Mucosa of descending colon (tissue), 3 donors: ENCODE data around the gene GYS2. TPM values are rescaled to one million over a fixed set of nuclear protein-coding genes. Genes with fewer than 3 reads are reported as not detected.

Experiments
- ATAC-seq: fragments of 200-7000 bp; cut with Tn5 transposase; one replicate; pipeline ENCODE4 v1.9.1; 2020; ENCODE audit warnings: mild to moderate bottlenecking, moderate library complexity
- DNase-seq, 3 donors: peaks; one replicate each; pipeline ENCODE4 v3.0.0-alpha.2; 2020
- H3K36me3 ChIP-seq: fragments of 200-600 bp; one replicate; pipeline ENCODE4 v1.8.0; 2021; ENCODE audit warnings: low read depth, mild to moderate bottlenecking
- H3K4me1 ChIP-seq: fragments of 200-600 bp; one replicate; pipeline ENCODE4 v1.8.0; 2021; ENCODE audit warnings: low read depth, mild to moderate bottlenecking
- H3K4me3 ChIP-seq: fragments of 200-600 bp; one replicate; pipeline ENCODE4 v1.8.0; 2021; ENCODE audit warnings: mild to moderate bottlenecking
- H3K9me3 ChIP-seq: fragments of 200-600 bp; one replicate; pipeline ENCODE4 v1.8.0; 2021; ENCODE audit warnings: mild to moderate bottlenecking
- intact Hi-C, 2 donors: fragments of 100-400 bp; cut with DNase I in 1 of 2; cut with micrococcal nuclease in 1 of 2; formaldehyde crosslinking; loops; one replicate each; pipeline versions ENCODE4 v1.11.0 to v1.11.1; 2022; cut with DNase I, micrococcal nuclease
- total RNA-seq, 3 donors: library from RNA; stranded (reverse); fragmentation: NEBNext Ultra II Directional in 2 of 3; extraction: Animal tissue kit (Norgen Biotek cat#: 25700) in 2 of 3; gene quantifications; one replicate each; pipeline versions ENCODE4 v1.2.1 to v1.2.4, GENCODE V29; 2021 to 2023
- TF ChIP-seq, protein P1 (sequence below): fragments of 200-600 bp; IDR thresholded peaks from one replicate; pipeline ENCODE4 v1.8.0; 2022; ENCODE audit warnings: antibody characterized with exemption, mild to moderate bottlenecking
- donor health status: DM: no; HTN: no; CAD: no; lungs with moderate emphysema.
- donor health status: DM: no; HTN: no; CAD: no.
- donor health status: DM: no; HTN: yes; CAD: no.

GYS2 gene
- total RNA-seq, 3 donors from 2014 or later, result not detected

DNA sequence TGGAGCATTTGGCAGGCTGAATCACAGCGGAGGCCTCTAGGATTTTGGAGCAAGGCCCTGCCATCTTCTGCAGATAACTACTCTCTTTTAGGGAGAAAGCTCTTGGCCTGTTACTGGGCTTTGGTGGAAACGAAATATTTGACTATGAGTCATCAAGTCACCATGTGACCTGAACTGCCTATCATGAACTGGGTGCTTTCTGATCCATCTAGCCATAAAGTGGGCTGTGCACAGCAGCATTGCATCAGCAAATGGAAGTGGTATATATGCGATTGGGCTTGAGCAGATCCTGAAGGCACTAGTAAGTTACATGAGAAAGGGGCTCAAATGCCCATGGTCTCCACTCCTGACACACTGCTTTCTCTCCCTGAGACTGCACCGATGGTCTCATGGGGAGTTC is 21.1 kb downstream of the GYS2 start:
- TF ChIP-seq, protein P1, sequence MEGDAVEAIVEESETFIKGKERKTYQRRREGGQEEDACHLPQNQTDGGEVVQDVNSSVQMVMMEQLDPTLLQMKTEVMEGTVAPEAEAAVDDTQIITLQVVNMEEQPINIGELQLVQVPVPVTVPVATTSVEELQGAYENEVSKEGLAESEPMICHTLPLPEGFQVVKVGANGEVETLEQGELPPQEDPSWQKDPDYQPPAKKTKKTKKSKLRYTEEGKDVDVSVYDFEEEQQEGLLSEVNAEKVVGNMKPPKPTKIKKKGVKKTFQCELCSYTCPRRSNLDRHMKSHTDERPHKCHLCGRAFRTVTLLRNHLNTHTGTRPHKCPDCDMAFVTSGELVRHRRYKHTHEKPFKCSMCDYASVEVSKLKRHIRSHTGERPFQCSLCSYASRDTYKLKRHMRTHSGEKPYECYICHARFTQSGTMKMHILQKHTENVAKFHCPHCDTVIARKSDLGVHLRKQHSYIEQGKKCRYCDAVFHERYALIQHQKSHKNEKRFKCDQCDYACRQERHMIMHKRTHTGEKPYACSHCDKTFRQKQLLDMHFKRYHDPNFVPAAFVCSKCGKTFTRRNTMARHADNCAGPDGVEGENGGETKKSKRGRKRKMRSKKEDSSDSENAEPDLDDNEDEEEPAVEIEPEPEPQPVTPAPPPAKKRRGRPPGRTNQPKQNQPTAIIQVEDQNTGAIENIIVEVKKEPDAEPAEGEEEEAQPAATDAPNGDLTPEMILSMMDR, result no peak
- Histone ChIP-seq H3K9me3 (no peaks in the 10 kb centered on the region), H3K36me3 (no peaks in the 10 kb centered on the region), H3K4me3 (no peak overlapping the region), H3K4me1 (no peaks in the 10 kb centered on the region)
- DNase-seq, result no peak
- intact Hi-C loops, result no loop called here
- ATAC-seq, result no peak

DNA sequence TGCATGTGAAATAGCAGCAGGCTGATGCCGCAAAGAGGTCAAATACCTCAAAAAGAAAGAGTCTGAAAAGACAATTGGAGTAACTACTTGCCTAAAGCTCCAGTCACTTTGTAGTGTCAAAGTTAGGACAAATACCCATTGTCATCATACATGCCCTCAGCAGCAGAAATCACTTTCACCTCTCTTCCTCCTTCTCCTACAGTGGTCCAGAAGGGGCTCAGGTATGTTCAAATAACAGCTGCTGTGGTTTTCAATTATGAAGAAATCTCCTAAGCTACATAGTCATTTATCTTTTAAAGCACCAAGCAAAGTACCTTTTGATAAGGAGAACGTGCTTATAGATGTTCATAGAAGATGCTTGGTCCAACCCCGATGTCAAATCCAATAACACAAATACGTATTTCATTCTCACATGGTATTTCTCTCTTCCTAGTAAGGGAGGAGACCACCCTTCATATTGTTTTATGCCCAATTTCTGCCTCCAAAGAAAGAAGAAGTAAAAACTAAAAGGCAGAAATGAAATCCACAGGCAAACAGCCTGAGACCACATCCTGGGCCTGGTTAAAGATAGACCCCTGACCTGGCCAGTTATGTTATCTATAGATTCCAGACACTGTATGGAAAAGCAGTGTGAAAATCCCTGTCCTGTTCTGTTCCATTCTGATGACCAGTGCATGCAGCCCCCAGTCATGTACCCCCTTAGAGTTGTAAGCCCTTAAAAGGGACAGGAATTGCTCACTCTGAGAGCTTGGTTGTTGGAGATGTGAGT is 23.7 kb downstream of the GYS2 start:
- no peak for DNase-seq
- Histone ChIP-seq H3K4me3 (no peak overlapping the region), H3K9me3 (no peaks in the 10 kb centered on the region), H3K4me1 (no peaks in the 10 kb centered on the region), H3K36me3 (no peaks in the 10 kb centered on the region)
- TF ChIP-seq, protein P1, result no peak
- intact Hi-C loops, result no loop called here
- no peak for ATAC-seq

GRCh38 chr12:21577516-21577915 is 27.1 kb downstream of the GYS2 start:
- H3K4me3 ChIP-seq, result no peak overlapping the region
- ATAC-seq, result no peak

DNA sequence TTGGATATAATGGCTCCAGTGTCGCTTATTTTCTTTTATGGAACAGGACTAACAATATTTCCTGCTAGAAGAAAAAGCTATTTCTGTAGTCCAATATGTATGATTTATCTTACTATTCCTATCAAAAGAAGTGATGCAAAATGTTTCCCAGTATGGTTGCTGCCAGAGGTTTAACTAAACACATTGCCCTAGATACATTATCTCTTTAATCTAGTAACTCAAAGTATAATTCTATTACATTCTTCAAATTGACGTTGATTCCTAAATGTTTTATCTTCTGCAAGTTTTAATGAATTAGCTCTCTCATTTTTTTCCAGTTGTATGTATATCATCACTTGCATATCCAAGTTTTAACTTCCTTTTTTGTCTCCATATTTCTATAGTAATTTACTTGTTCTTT is 28.2 kb downstream of the GYS2 start:
- ATAC-seq, result no peak
- TF ChIP-seq, protein P1, result no peak
- intact Hi-C loops, result no loop called here

More at GRCh38 chr12:21577516-21577915, 27.1 kb downstream of the GYS2 start:
- Histone ChIP-seq H3K9me3 (no peaks in the 10 kb centered on the region), H3K36me3 (no peaks in the 10 kb centered on the region), H3K4me1 (no peaks in the 10 kb centered on the region)
- TF ChIP-seq, protein P1, result no peak
- DNase-seq, result no peak
- intact Hi-C loops, result no loop called here

GRCh38 chr12:21573733-21574358 is 30.8 kb downstream of the GYS2 start:
- DNase-seq (no peak), ATAC-seq (no peak)
- Histone ChIP-seq H3K9me3 (no peaks in the 10 kb centered on the region), H3K36me3 (no peaks in the 10 kb centered on the region), H3K4me3 (no peak overlapping the region), H3K4me1 (no peaks in the 10 kb centered on the region)
- intact Hi-C loops, result no loop called here
- TF ChIP-seq, protein P1, result no peak

More for the DNA sequence above, 28.2 kb downstream of the GYS2 start:
- Histone ChIP-seq H3K9me3 (no peaks in the 10 kb centered on the region), H3K4me1 (no peaks in the 10 kb centered on the region), H3K36me3 (no peaks in the 10 kb centered on the region), H3K4me3 (no peak overlapping the region)
- DNase-seq, result no peak
